ENCODE data around the gene RCBTB2. TPM values are rescaled to one million over a fixed set of nuclear protein-coding genes. Genes with fewer than 3 reads are reported as not detected.

Gene RCBTB2
- total RNA-seq, 2 experiments from 2014 or later: 6.1 to 6.5 TPM

DNA sequence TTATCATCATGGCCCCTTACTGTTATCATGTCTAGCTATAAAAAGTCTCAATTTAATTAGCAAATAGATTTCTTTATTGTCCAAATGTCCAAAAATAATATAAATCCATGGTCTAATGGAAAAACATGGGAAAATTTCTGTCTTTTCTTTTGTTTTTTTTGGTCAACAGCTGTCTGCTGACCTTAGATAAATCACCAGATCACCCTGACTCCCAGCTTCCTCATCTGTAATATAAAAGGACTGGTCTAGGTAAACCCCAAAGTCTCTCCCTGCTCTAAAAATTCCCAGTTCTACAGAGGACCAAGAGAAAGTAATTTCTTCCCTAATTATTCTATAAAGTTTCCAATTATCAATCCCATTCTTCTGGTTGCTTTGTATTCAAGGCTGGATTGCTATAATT lies 30.7 kb upstream of the RCBTB2 start:
- TF ChIP-seq, protein P1, sequence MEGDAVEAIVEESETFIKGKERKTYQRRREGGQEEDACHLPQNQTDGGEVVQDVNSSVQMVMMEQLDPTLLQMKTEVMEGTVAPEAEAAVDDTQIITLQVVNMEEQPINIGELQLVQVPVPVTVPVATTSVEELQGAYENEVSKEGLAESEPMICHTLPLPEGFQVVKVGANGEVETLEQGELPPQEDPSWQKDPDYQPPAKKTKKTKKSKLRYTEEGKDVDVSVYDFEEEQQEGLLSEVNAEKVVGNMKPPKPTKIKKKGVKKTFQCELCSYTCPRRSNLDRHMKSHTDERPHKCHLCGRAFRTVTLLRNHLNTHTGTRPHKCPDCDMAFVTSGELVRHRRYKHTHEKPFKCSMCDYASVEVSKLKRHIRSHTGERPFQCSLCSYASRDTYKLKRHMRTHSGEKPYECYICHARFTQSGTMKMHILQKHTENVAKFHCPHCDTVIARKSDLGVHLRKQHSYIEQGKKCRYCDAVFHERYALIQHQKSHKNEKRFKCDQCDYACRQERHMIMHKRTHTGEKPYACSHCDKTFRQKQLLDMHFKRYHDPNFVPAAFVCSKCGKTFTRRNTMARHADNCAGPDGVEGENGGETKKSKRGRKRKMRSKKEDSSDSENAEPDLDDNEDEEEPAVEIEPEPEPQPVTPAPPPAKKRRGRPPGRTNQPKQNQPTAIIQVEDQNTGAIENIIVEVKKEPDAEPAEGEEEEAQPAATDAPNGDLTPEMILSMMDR (IDR thresholded peaks at IDR 0.05): no peak
- Histone ChIP-seq H3K27ac (ENCODE audit: low read depth in 1 of 2, low read length in 2 of 2) (no peak overlapping the region), H3K9me3 (ENCODE audit: control insufficient read depth in 1 of 2, insufficient read depth in 1 of 2, low read length in 2 of 2) (no peaks in the 10 kb centered on the region), H3K4me3 (ENCODE audit: low read length) (no peak overlapping the region), H3K4me1 (ENCODE audit: insufficient read depth, low read length) (peaks cover 19% of the 10 kb centered on the region), H3K36me3 (ENCODE audit: insufficient read depth, low read length) (no peaks in the 10 kb centered on the region), H3K27me3 (ENCODE audit: control insufficient read depth in 1 of 2, insufficient read depth in 2 of 2, low read length in 2 of 2) (peaks cover 0 to 4% of the 10 kb centered on the region in 2 experiments)
- H3K27me3 Mint-ChIP-seq: peaks cover 32% of the 10 kb centered on the region
- H3K9me3 Mint-ChIP-seq: no peaks in the 10 kb centered on the region
- ChIA-PET POLR2A (interaction anchor here (1.1 to 5.9 kb wide), 2 partner anchors 17 to 30 kb away, joined by 4 to 118 read pairs; partner anchors contain the start of gene RCBTB2), CTCF (interaction anchor here (1.9 kb wide), 1 partner anchor 17 kb away, joined by 12 read pairs; no protein-coding TSS in a partner anchor)
- DNase-seq (no peak), ATAC-seq (ENCODE audit: poor library complexity) (no peak)
- H3K4me3 Mint-ChIP-seq: no peak overlapping the region
- H3K4me1 Mint-ChIP-seq (ENCODE audit: low read depth): peaks cover 59% of the 10 kb centered on the region
- no peak overlapping the region for H3K27ac Mint-ChIP-seq
- intact Hi-C loops (cut with DNase I, micrococcal nuclease): loop anchor here in 1 of 2 experiments (2.0 to 5.0 kb wide), 2 partner anchors 31 to 151 kb away; partner anchors contain the start of genes LPAR6 and RCBTB2
- no peaks in the 10 kb centered on the region for H3K36me3 Mint-ChIP-seq (ENCODE audit: low read depth)

DNA sequence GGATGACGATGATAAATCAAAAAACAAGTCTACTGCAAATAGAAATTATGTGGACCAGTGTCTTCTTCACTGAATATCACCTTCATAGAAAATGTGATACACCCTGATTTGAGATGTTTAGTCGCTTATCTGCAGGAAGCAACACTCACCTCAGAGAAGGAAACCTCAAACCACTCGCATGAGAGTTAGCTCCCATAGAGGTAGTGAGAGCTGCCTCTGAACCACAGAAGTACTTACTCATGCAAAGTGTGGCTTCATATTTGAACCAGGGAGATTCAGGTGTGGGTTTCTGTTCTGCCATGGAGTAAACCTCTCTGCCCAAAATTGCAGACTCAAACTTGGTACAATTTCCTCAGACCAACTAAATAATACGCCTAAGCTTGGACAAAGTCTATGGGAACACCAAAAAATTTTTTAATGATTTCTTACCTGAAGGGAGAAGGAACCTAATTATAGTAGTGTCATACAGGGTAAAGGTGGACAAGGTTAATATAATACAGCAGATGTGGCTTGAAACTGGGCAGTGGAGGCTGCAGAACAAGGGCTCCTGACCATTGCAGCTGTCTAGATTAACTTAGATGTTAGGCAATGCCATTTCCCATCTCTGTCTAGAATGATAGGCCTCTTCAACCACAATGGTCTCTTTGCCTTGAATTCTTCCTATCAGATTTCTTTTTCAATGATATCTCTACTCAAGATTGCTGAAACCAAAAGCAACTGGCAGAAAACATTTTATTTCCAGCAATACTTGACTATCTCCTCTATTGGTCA lies 29.6 kb upstream of the RCBTB2 start:
- peaks cover 59% of the 10 kb centered on the region for H3K4me1 Mint-ChIP-seq (ENCODE audit: low read depth)
- intact Hi-C loops (cut with DNase I, micrococcal nuclease): loop anchor here in 1 of 2 experiments (1.0 to 5.0 kb wide), 3 partner anchors 30 to 150 kb away; partner anchors contain the start of genes LPAR6 and RCBTB2
- peak overlapping the region; percentile 8 for H3K4me3 ChIP-seq (ENCODE audit: low read length)
- peak overlapping the region; percentile 6 for H3K27ac Mint-ChIP-seq
- H3K4me3 Mint-ChIP-seq: peak overlapping the region; percentile 11
- no peaks in the 10 kb centered on the region for H3K9me3 Mint-ChIP-seq
- H3K4me1 ChIP-seq (ENCODE audit: insufficient read depth, low read length): peaks cover 19% of the 10 kb centered on the region
- CTCF ChIA-PET: interaction anchor here (0.7 to 1.3 kb wide), 3 partner anchors 17 to 319 kb away, joined by 3 to 8 read pairs (median 4); no protein-coding TSS in a partner anchor
- no peaks in the 10 kb centered on the region for H3K36me3 Mint-ChIP-seq (ENCODE audit: low read depth)
- no peaks in the 10 kb centered on the region for H3K36me3 ChIP-seq (ENCODE audit: insufficient read depth, low read length)
- H3K9me3 ChIP-seq (ENCODE audit: control insufficient read depth in 1 of 2, insufficient read depth in 1 of 2, low read length in 2 of 2): no peaks in the 10 kb centered on the region
- POLR2A ChIA-PET: interaction anchor here (0.6 to 5.9 kb wide), 20 partner anchors 8 to 1024 kb away, joined by 3 to 118 read pairs (median 4); partner anchors contain the start of genes LPAR6, MED4, NUDT15 and RCBTB2
- TF ChIP-seq, protein P1 (IDR thresholded peaks at IDR 0.05): no peak
- peaks cover 29% of the 10 kb centered on the region for H3K27me3 Mint-ChIP-seq
- ATAC-seq (ENCODE audit: poor library complexity): peak; percentile 98
- no peak overlapping the region for H3K27ac ChIP-seq (ENCODE audit: low read depth in 1 of 2, low read length in 2 of 2)
- H3K27me3 ChIP-seq (ENCODE audit: control insufficient read depth in 1 of 2, insufficient read depth in 2 of 2, low read length in 2 of 2): no peaks in the 10 kb centered on the region
- DNase-seq: peak; percentile 25 to 93 (median 52)

DNA sequence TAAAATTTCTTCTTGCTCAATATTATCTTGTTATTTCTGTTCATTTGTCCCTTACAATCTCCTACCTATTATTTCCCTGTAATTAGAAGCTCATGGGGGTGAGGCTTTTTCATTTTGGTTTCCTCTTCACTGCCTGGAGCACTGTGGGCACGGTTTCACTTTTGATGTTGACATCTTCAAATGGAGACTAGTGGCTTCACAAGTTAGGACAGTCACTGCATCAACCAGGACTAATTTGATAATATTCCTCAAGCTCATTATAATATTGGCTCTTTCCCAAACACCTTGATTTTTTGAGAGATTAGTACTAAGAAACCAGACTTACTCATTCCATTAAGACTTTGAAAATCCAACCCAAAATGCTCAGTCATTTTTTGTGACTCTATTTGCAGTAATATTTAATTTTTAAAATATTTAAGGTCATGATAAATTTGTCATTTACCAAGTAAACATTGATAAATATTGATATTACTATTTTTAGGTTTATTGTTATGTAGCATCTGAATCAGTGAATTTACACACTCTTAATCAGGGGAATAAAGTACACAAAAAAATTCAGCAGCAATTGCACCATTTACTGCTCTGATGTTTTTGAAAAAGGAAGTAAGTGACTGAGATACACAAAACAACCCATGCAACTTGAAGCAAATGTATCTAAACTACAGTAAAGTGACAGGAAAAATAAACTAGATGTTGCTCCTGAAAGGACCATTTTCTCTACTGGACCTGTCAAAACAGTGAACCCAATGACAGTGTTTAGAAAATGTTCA lies 28.8 kb upstream of the RCBTB2 start:
- no peak for ATAC-seq (ENCODE audit: poor library complexity)

More for the DNA sequence above, 28.8 kb upstream of the RCBTB2 start:
- TF ChIP-seq, protein P1 (IDR thresholded peaks at IDR 0.05): no peak
- Histone ChIP-seq H3K4me1 (ENCODE audit: insufficient read depth, low read length) (peaks cover 19% of the 10 kb centered on the region), H3K27me3 (ENCODE audit: control insufficient read depth in 1 of 2, insufficient read depth in 2 of 2, low read length in 2 of 2) (no peaks in the 10 kb centered on the region), H3K36me3 (ENCODE audit: insufficient read depth, low read length) (no peaks in the 10 kb centered on the region), H3K9me3 (ENCODE audit: control insufficient read depth in 1 of 2, insufficient read depth in 1 of 2, low read length in 2 of 2) (no peaks in the 10 kb centered on the region), H3K27ac (ENCODE audit: low read depth in 1 of 2, low read length in 2 of 2) (no peak overlapping the region), H3K4me3 (ENCODE audit: low read length) (peak overlapping the region; percentile 8)
- ChIA-PET POLR2A (interaction anchor here (0.6 to 5.9 kb wide), 24 partner anchors 8 to 1025 kb away, joined by 3 to 118 read pairs (median 4); partner anchors contain the start of genes LPAR6, MED4, NUDT15 and RCBTB2), CTCF (interaction anchor here (1.0 to 1.3 kb wide), 2 partner anchors 18 to 227 kb away, joined by 3 to 8 read pairs; no protein-coding TSS in a partner anchor)
- no peaks in the 10 kb centered on the region for H3K36me3 Mint-ChIP-seq (ENCODE audit: low read depth)
- no peaks in the 10 kb centered on the region for H3K9me3 Mint-ChIP-seq
- H3K4me1 Mint-ChIP-seq (ENCODE audit: low read depth): peaks cover 59% of the 10 kb centered on the region
- peak in 4 of 14 experiments; percentile 21 to 64 (median 48) for DNase-seq
- H3K27ac Mint-ChIP-seq: peak overlapping the region; percentile 6
- peak overlapping the region; percentile 26 for H3K4me3 Mint-ChIP-seq
- peaks cover 27% of the 10 kb centered on the region for H3K27me3 Mint-ChIP-seq
- intact Hi-C loops (cut with DNase I, micrococcal nuclease): loop anchor here in 1 of 2 experiments (1.0 to 5.0 kb wide), 3 partner anchors 29 to 149 kb away; partner anchors contain the start of genes LPAR6 and RCBTB2
